ENCODE measurements around the gene SFPQ.
"Not testable (repeated sequence)": the region's sequence is repeated elsewhere in the genome, so short reads cannot be mapped to it uniquely, and the experiment has no call there.

DNA sequence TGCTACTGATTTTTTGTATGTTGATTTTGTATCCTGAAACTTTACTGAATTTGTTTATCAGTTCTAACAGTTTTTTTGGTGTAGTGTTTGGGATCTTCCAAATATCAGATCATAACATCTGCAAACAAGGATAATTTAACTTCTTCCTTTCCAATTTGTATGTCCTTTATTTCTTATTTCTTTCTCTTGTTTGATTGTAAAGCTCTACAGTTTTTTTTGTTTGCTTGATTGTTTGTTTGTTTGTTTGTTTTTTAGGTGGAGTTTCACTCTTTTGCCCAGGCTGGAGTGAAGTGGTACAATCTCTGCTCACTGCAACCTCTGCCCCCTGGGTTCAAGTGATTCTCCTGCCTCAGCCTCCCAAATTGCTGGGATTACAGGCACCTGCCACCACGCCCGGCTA is 43.8 kb upstream of the SFPQ start:
- TF ChIP-seq, protein P1, sequence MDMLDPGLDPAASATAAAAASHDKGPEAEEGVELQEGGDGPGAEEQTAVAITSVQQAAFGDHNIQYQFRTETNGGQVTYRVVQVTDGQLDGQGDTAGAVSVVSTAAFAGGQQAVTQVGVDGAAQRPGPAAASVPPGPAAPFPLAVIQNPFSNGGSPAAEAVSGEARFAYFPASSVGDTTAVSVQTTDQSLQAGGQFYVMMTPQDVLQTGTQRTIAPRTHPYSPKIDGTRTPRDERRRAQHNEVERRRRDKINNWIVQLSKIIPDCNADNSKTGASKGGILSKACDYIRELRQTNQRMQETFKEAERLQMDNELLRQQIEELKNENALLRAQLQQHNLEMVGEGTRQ (CRISPR knock-in tag; IDR thresholded peaks at IDR 0.05) = not testable (repeated sequence)
- not testable (repeated sequence) for TF ChIP-seq JUN (CRISPR knock-in tag; IDR thresholded peaks at IDR 0.05)
- TF ChIP-seq, protein P2, sequence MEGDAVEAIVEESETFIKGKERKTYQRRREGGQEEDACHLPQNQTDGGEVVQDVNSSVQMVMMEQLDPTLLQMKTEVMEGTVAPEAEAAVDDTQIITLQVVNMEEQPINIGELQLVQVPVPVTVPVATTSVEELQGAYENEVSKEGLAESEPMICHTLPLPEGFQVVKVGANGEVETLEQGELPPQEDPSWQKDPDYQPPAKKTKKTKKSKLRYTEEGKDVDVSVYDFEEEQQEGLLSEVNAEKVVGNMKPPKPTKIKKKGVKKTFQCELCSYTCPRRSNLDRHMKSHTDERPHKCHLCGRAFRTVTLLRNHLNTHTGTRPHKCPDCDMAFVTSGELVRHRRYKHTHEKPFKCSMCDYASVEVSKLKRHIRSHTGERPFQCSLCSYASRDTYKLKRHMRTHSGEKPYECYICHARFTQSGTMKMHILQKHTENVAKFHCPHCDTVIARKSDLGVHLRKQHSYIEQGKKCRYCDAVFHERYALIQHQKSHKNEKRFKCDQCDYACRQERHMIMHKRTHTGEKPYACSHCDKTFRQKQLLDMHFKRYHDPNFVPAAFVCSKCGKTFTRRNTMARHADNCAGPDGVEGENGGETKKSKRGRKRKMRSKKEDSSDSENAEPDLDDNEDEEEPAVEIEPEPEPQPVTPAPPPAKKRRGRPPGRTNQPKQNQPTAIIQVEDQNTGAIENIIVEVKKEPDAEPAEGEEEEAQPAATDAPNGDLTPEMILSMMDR (IDR thresholded peaks at IDR 0.05) = not testable (repeated sequence)
